NCI-H510A treated with DMSO at 0.1 percent for 48 hours (cell line): ENCODE results near the gene GALNT16.
"Not testable (repeated sequence)": the region's sequence is repeated elsewhere in the genome, so short reads cannot be mapped to it uniquely, and the experiment has no call there.

Source experiments
- DNase-seq: peaks from one replicate; lab custom pipeline; 2025; lab: John Stamatoyannopoulos, UW

Gene GALNT16

DNA sequence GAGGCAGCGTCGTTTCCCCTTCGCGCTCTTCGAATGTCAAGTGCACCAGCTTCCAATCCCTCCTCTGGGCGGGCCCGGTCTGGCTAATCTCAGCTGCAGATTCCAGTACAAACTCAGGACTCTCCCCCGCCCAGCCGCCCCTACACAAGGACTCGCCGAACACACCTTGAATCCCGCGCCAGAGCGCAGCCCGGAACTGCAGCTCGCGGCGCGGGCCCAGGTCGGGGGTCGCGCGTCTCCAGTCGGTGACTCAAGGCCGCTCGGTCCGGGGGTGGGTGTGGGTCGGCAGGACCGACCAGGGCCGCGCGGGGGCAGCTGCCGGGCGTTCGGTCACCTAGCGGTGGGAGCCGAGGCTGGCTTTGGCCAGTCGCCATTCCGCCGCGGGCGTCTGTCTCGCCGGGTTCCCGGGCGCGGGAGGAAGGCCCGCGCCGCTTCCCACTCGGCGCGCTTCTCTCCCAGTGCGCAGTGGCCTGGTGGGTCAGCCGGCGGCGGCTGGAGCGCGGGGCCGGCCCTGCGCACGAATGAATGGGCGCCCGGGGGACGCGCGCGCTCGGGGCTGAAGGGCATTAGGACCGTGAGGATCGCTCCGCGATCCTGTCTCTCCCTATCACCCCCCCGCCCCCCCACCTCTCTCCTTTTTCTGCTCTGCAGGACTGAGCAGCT is at the start of gene GALNT16:
TSS of gene GALNT16 (plus strand) at position 632 of the 663 bp plus-strand sequence. CDS start 133 bp downstream, outside the sequence.
- peak; percentile 25 for DNase-seq

DNA sequence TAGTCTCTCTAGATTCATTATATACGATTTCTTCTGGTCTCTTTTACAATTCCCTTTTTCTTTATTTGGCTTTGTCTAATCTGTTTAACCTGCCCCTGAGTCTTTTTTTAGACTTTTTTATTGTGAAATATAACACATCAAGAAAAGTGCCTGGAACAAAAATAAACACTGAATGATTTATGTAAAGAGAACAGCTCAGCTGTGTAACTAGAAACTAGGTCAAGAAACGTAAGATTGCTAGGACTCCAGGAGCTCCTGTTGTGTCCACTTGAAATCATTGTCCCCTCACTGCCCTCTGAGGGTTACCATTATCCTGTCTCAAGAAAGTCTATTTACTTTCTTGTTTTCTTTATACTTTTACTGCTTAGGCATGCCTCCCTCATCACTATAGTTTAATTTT is 45.6 kb upstream of the GALNT16 start:
- peak; percentile 15 for DNase-seq

- not testable (repeated sequence) for DNase-seq
Measured at GRCh38 chr14:69217663-69218062, 42.3 kb upstream of the GALNT16 start.

DNA sequence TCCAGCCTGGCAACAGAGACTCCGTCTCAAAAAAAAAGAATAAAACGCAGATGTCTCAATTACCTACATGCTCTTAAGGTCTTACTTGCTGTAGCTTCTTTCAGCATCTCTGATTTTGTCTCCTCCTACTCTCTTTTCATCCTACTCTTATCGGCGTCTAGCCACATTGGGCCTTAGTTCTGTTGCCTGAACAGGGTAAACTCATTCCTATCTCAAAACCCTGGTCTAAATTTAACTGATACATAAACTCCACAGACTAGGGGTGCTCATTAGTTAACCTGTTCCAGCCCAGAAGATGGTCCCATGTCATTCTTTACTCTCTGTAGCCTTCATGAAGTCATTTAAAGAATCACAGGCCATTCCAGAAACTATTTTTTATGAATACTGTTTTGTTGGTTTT is 35.0 kb upstream of the GALNT16 start:
- DNase-seq, result no peak

- DNase-seq, result no peak
Measured at GRCh38 chr14:69226178-69226577, 33.8 kb upstream of the GALNT16 start.

DNA sequence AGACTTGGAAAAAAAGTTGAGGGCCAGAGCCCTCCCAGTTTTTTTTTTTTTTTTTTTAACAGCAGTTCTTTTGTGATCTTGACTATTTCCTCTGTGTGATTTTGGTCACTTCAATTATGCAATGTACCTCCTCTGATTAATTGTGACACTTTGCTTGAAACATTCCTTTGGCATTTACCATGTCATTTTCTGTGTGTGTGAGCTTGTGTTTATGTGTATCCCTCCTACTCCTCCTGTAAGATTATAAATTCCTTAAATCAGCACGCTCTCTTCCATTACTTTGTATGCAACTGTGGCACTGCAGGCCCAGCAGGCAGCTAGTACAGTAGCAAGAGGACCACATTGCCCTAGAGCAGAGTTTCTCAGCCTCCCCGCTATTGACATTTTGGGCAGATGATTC is 33.2 kb upstream of the GALNT16 start:
- DNase-seq, result no peak

- DNase-seq, result no peak
Measured at GRCh38 chr14:69231486-69231885, 28.5 kb upstream of the GALNT16 start.

DNA sequence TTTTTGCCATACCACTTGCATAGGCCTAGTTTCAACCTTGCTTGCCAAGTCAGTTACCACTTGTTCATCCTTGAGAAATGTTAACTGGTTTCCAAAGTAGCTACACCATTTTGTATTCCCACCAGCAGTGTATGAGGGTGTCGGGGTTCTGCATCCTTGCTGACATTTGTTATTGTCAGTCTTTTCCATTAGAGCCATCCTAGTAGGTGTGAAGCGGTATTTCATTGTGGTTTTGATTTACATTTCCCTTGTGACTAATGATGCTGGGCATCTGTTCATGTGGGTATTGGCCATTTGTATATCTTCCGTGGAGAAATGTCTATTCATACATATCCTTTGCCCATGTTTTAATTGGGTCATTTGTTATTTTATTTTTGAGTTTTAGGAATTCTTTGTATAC is 27.6 kb upstream of the GALNT16 start:
- DNase-seq, result no peak

- no peak for DNase-seq
Measured at GRCh38 chr14:69234106-69234505, 25.9 kb upstream of the GALNT16 start.

DNA sequence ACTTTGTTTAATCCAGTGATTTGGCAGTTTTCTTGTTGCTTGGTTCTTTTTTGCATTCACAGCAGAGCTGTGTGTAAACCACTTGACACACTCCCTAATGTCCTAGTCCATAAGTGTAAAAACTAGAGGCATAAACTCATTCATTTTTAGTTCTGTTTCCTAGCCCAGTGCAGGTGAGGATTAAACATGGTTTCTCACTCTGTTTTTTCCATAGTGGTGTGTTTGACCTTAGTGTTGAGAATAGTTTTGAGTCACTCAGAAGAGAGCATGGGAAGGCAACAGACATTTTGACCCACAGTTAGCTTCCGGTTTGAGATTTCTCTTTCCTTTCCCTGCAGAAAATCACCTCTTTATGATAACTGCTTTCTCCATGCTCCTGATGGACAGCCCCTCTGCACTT is 24.2 kb upstream of the GALNT16 start:
- DNase-seq, result no peak

DNA sequence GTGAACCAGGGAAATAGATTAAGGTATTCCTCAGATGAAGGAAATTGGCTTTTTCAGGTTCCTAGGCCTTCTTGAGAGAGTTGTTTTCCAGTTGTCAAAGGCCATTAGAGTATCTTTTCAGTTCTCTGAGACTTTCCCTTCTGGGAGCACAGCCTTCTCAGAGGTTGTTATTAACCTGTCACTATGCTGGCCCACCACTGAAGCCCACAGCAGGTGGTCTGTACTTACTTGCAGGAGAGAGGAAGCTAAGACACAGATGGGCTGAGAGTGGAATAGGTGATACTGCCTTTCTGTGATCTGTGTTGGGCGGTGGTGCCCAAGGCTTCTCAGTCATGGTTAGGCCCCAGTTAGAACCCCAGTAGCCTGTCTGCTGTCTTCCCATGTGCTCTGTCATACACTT is 22.8 kb upstream of the GALNT16 start:
- DNase-seq, result no peak

- DNase-seq, result no peak
Measured at GRCh38 chr14:69237584-69237983, 22.4 kb upstream of the GALNT16 start.

DNA sequence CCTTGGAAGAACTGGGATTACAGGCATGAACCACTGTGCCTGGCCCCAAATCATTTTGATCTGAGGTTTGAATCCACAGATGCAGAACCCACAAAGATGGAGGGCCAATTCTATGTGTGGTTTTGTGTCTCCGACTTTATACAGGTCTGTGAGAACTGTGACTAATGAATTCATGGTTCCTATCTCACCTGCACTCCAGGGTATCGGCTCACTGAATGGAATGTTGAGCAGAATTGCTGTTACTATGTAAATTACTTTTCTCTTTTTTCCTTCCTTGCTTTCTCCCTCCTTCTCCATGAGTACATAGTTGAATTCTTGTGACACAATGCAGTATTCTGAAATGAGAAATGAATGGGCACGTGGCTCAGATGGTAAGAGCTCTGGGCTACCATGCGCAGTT is 21.1 kb upstream of the GALNT16 start:
- DNase-seq, result no peak

- no peak for DNase-seq
Measured at GRCh38 chr14:69240527-69241173, 19.3 kb upstream of the GALNT16 start.

DNA sequence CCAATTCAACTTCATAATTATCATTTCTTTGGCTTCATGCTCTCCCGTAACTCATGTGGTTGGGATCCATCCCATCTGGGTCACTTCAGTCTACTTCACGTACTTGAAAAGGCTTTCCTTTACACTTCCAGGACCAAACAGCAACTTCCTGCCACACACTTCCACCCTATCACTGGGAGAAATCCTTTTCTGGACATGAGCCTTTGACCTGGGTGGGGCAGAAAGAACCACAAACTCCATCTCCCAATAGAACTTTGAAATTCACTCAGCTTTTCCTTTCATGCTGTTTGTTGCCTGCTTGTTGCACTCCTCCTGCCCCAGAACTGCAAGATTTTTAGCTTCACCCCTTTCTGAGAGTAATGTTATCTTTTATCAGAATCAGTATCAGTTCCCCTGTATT is 18.4 kb upstream of the GALNT16 start:
- no peak for DNase-seq

GRCh38 chr14:69242311-69243224 is 17.4 kb upstream of the GALNT16 start:
- DNase-seq, result peak; percentile 67

DNA sequence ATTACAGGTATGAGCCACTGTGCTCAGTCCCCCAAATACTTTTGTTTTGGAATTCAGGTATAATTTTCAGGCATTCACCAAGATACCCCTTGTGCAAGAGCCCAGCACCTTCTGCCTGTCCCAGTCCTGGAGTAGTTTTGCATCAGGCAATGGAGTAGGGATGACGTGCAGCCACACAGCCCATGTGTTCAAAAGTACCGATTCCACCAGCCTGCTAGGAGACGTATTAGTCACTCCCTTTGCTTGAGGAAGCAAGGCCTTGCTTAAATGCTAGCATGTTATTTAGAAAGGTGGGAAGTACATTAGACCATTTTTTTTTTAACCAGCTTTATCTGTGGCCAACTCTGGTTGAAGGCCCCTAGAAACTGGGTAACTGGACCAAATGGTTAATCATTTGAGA is 15.0 kb upstream of the GALNT16 start:
- DNase-seq, result no peak

DNA sequence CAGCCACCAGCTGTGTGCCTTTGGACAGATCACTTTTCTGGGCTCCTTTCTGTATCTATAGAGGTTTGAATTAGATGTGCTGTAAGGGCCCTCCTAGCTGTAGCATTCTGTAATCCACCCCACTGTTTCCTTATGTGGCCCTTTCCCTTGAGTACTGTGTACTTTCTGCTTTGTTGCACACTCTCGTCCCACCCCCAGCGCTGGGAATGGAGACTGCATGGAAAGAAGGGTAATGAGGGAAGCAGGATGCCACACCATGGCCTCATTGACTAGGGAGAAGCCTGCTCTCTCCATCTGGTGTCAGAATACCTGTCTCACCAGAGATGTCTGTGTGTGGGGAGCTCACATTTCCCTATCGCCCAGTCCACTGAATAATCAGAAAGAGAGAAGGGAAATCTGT is 13.6 kb upstream of the GALNT16 start:
- peak; percentile 29 for DNase-seq

DNA sequence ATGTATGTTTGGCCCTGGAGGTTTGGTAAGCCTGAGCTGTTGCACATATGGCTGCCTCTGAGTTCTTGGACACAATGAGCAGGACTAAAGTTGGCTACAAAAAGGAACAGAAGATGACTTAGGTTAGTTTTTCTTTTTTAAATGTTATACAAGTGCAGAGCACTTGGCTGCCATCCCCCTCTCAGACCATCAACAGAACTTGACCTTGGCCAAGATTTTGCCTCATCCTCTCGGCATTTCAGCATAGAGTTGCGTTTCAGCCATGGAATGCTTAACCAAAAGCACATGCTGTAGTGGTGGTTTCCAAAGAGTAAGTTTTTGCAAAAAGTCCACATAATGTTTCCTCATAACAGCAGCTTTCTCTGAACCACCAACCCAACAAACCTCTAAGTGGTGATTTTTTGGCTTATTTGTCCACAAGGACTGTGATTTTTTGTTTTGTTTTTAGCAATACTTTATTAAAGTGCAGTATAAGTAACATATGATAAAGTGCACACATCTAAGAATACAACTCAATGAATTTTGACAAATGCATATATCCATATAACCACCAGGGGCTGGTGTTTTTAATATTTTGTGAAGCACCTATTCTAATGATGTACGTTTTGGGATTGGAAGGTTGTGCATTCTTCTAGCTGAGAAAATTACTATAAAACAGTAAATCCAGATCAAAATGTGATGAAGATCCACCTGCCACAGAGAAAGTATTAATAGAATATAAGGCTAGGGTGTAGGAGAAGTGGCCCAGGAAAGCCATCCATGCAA is 12.1 kb upstream of the GALNT16 start:
- DNase-seq, result no peak

- DNase-seq, result no peak
Measured at GRCh38 chr14:69249603-69250002, 10.4 kb upstream of the GALNT16 start.

- no peak for DNase-seq
Measured at GRCh38 chr14:69252851-69253250, 7.1 kb upstream of the GALNT16 start.

DNA sequence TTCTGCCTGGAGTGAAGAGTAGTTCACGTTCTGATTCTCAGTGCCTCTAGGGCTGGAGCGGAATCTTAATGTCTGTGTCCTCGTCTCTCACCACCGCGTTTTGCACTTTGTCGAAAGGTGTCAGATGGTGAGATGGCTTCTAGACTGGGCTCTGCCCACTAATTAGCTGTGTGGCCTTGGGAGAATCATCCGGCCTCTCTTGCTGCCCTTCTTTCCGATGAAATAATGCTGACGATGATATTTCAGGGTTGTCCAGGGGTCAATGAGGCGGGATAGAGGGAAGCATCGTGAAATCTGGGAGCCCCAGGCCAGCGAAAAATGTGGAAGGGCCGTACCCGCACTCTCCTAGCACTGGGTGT is 811 bp upstream of the GALNT16 start:
- DNase-seq, result no peak
